Measurements from ENCODE around the gene SEMA4D. TPM values are rescaled to one million over a fixed set of nuclear protein-coding genes. Genes with fewer than 3 reads are reported as not detected.

SEMA4D gene
- total and polyA plus RNA-seq, 9 of the 15 experiments (the other 6 are each of a cell fraction or from before 2014, with no cell fraction given) = 0.38 to 5.1 (median 1.8) TPM

DNA sequence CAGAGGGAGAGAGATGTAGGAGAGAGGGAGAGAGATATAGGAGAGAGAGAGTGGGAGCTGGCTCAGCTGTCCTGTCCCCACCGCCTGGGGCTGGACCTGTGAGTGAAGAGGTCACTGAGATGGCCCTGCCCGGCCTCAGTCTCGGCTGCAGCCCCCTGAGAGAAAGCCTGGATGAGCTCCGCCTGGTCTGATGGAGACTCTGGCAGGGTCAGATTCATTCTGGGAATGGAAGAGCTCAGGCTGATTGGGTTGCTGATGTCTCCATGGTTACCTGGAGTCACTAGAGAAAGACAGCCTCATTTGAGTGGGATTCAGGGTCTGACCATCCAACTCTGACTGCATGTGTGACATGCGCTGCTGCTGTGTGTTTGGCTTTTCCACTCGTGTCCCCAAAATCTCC is 27.1 kb upstream of the SEMA4D start:
- BruUV-seq (replicated peaks) = no TSS peak
- TF ChIP-seq MAFG (tag; conservative IDR thresholded peaks at IDR 0.05) (no peak), RFX1 (IDR thresholded peaks at IDR 0.05) (peak; percentile 14; the same call in 1 of the 2 replicates), ILF3 (IDR thresholded peaks at IDR 0.05; ENCODE audit: borderline replicate concordance) (no peak), EGR1 (conservative IDR thresholded peaks at IDR 0.05) (no peak), SAFB2 (IDR thresholded peaks at IDR 0.05; ENCODE audit: borderline replicate concordance, low read depth, low read length, severe bottlenecking) (no peak), NFIX (CRISPR knock-in tag; IDR thresholded peaks at IDR 0.05; ENCODE audit: low read depth) (no peak)
- TF ChIP-seq, protein P1, sequence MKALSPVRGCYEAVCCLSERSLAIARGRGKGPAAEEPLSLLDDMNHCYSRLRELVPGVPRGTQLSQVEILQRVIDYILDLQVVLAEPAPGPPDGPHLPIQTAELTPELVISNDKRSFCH (CRISPR knock-in tag; IDR thresholded peaks at IDR 0.05) = no peak
- TF ChIP-seq, protein P1 (tag; IDR thresholded peaks at IDR 0.05) = no peak
- Histone ChIP-seq H3K9me1 (ENCODE audit: control insufficient read depth, insufficient read depth, low read length) (no peaks in the 10 kb centered on the region), H3K9ac (ENCODE audit: insufficient read depth in 1 of 2, low read depth in 2 of 2, low read length in 2 of 2) (no peak overlapping the region), H3K4me2 (ENCODE audit: insufficient read depth, low read length) (no peak overlapping the region), H2AFZ (ENCODE audit: low read depth, low read length) (no peak overlapping the region), H3K79me2 (ENCODE audit: control insufficient read depth, insufficient read depth, low read length) (no peaks in the 10 kb centered on the region), H3K27ac (ENCODE audit: extremely low read depth, low read depth, low read length) (no peak overlapping the region), H3K4me3 (no peak overlapping the region), H4K20me1 (replicated peaks; ENCODE audit: control insufficient read depth, insufficient read depth, low read length) (no peaks in the 10 kb centered on the region), H3K36me3 (ENCODE audit: control insufficient read depth, insufficient read depth, low read length) (no peaks in the 10 kb centered on the region), H3K27me3 (ENCODE audit: control insufficient read depth in 2 of 2, insufficient read depth in 2 of 2, low read length in 2 of 2) (peaks cover 0 to 16% of the 10 kb centered on the region in 2 experiments; a peak in 1 of 5 replicates), H3K4me1 (replicated peaks in 1 of 2; ENCODE audit: control insufficient read depth in 2 of 2, insufficient read depth in 2 of 2, low read length in 2 of 2) (peaks cover 0 to 3% of the 10 kb centered on the region in 2 experiments; a peak in 2 of 5 replicates), H3K9me3 (replicated peaks; ENCODE audit: control insufficient read depth, insufficient read depth, low read depth, low read length) (no peaks in the 10 kb centered on the region)
- DNase-seq (ENCODE audit: extremely low read depth in 1 of 4, low spot score in 3 of 4) (no peak), ATAC-seq (no peak), FAIRE-seq (no peak)
- 13% methylated on average over 3 of the region's 6 CpGs for WGBS (ENCODE audit: insufficient coverage, low coverage, missing lambda C conversion rate)
- intact Hi-C loops (cut with micrococcal nuclease) = no loop called here
- ChIA-PET CTCF (ENCODE audit: low intra/inter-chr PET ratio) (no interaction called here), POLR2A (interaction anchor here (0.6 kb wide), 1 partner anchor 1285 kb away, joined by 3 read pairs; no protein-coding TSS in a partner anchor)
- in situ Hi-C loops (cut with MboI) = no loop called here

Measured in K562 (cell line).